Endothelial cell of umbilical vein (primary cell): ENCODE data around the gene SMG5. TPM values are rescaled to one million over a fixed set of nuclear protein-coding genes. Genes with fewer than 3 reads are reported as not detected.

ENCODE experiments used
- BruUV-seq: library from RNA; stranded (reverse); fragments of 400-500 nt; replicated peaks from 2 replicates; lab custom pipeline; 2021; lab: Mats Ljungman, UMichigan
- CTCF ChIA-PET: fragments of 300-600, 350-600 bp; sonication (Branson Sonifier 250); formaldehyde crosslinking; loops from one replicate; lab custom pipeline; 2021; ENCODE audit warnings: antibody characterized with exemption, inconsistent platforms; lab: Charles Lee
- POLR2A ChIA-PET: fragments of 300-600, 350-600 bp; sonication (Branson Sonifier 250); formaldehyde crosslinking; loops from one replicate; lab custom pipeline; 2021; ENCODE audit warnings: antibody characterized with exemption, inconsistent platforms; lab: Charles Lee
- DNase-seq: peaks from one replicate; pipeline ENCODE4 v3.0.0-alpha.2; 2011; ENCODE audit warnings: low read depth, low spot score
- FAIRE-seq: peaks from 2 replicates; lab custom pipeline; 2011; peaks lifted over from hg19 to GRCh38; lab: Jason Lieb, UNC
- H2AFZ ChIP-seq: 2 replicates; pipeline ENCODE4 v1.6.0; 2012; ENCODE audit warnings: low read depth, low read length, control low read depth, inconsistent platforms
- H3K27ac ChIP-seq: 2 replicates; pipeline ENCODE4 v1.5.1; 2011; ENCODE audit warnings: low read depth, mild to moderate bottlenecking, control low read depth, low read length, moderate library complexity; ENCODE audit not compliant: insufficient read depth
- H3K27me3 ChIP-seq, 2 experiments: 2 replicates each; pipeline versions ENCODE4 v1.6.0 to v1.6.1; 2011; ENCODE audit warnings: low read length in 2 of 2, mixed read lengths in 1 of 2; ENCODE audit not compliant: control insufficient read depth in 2 of 2, insufficient read depth in 2 of 2
- H3K36me3 ChIP-seq, 2 experiments: 2 replicates in 1 of 2; 3 replicates in 1 of 2; pipeline ENCODE4 v1.5.1; 2011; ENCODE audit warnings: low read length in 2 of 2, mild to moderate bottlenecking in 1 of 2, moderate library complexity in 1 of 2; ENCODE audit not compliant: control insufficient read depth in 2 of 2, insufficient read depth in 2 of 2; ENCODE audit errors: extremely low read depth in 1 of 2
- H3K4me1 ChIP-seq: 3 replicates; pipeline ENCODE4 v1.5.1; 2011; ENCODE audit warnings: mild to moderate bottlenecking, low read length; ENCODE audit not compliant: control insufficient read depth, insufficient read depth; ENCODE audit errors: extremely low read depth
- H3K4me2 ChIP-seq: 2 replicates; pipeline ENCODE4 v1.6.1; 2011; ENCODE audit warnings: low read length, control low read depth, mixed read lengths; ENCODE audit not compliant: insufficient read depth
- H3K4me3 ChIP-seq, 3 experiments: fragments of 200-600 bp in 1 of 3; sonication (generic), shearing (Covaris generic) in 1 of 3; replicated peaks in 1 of 3; 2 replicates each; pipeline ENCODE4 v1.5.1; 2011 to 2016; ENCODE audit warnings: control low read depth in 3 of 3, low read length in 3 of 3, mild to moderate bottlenecking in 2 of 3, inconsistent platforms in 1 of 3, low read depth in 1 of 3, moderate library complexity in 1 of 3; ENCODE audit not compliant: insufficient read depth in 1 of 3
- H3K79me2 ChIP-seq: 2 replicates; pipeline ENCODE4 v1.6.0; 2012; ENCODE audit warnings: low read length, inconsistent platforms; ENCODE audit not compliant: control insufficient read depth, insufficient read depth
- H3K9ac ChIP-seq: replicated peaks from 2 replicates; pipeline ENCODE3; 2011; ENCODE audit warnings: low read length, control low read depth; ENCODE audit not compliant: insufficient read depth; ENCODE audit errors: extremely low read depth
- H3K9me1 ChIP-seq: replicated peaks from 3 replicates; pipeline ENCODE4 v1.6.0; 2011; ENCODE audit warnings: mild to moderate bottlenecking, low read length; ENCODE audit not compliant: control insufficient read depth, insufficient read depth; ENCODE audit errors: extremely low read depth
- H3K9me3 ChIP-seq: replicated peaks from 2 replicates; pipeline ENCODE4 v1.5.1; 2012; ENCODE audit warnings: low read length, inconsistent platforms; ENCODE audit not compliant: control insufficient read depth, insufficient read depth
- H4K20me1 ChIP-seq: replicated peaks from 2 replicates; pipeline ENCODE3; 2011; ENCODE audit warnings: mild to moderate bottlenecking, low read length; ENCODE audit not compliant: control insufficient read depth, insufficient read depth; ENCODE audit errors: extremely low read depth
- CTCF ChIP-seq, 2 donors: IDR thresholded peaks; 1 replicate in 1 of 2; 2 replicates in 1 of 2; pipeline ENCODE4 v1.5.1; 2011; ENCODE audit warnings: low read length in 2 of 2, mild to moderate bottlenecking in 2 of 2, moderate library complexity in 2 of 2, control low read depth in 1 of 2, inconsistent platforms in 1 of 2, low read depth in 1 of 2; ENCODE audit not compliant: insufficient read depth in 1 of 2; ENCODE audit errors: extremely low read depth in 1 of 2
- EZH2 ChIP-seq: IDR thresholded peaks from 2 replicates; pipeline ENCODE4 v1.6.1; 2012; ENCODE audit warnings: borderline replicate concordance, low read depth, mild to moderate bottlenecking, moderate library complexity, low read length, inconsistent platforms; ENCODE audit not compliant: severe bottlenecking
- FOS ChIP-seq: IDR thresholded peaks from 2 replicates; pipeline ENCODE4 v1.6.1; 2011; ENCODE audit warnings: mild to moderate bottlenecking, low read length, moderate library complexity, borderline replicate concordance; ENCODE audit not compliant: insufficient read depth
- GATA2 ChIP-seq: IDR thresholded peaks from 2 replicates; pipeline ENCODE4 v1.7.0; 2011; ENCODE audit warnings: low read depth, mild to moderate bottlenecking, moderate library complexity, mixed read lengths, low read length; ENCODE audit not compliant: insufficient read length, insufficient read depth
- JUN ChIP-seq: IDR thresholded peaks from 2 replicates; pipeline ENCODE4 v1.6.1; 2011; ENCODE audit warnings: borderline replicate concordance, low read depth; ENCODE audit not compliant: insufficient read length, insufficient read depth
- MAX ChIP-seq: IDR thresholded peaks from 2 replicates; pipeline ENCODE4 v1.6.1; 2011; ENCODE audit not compliant: insufficient read depth, insufficient read length
- MYC ChIP-seq: IDR thresholded peaks from one replicate; pipeline ENCODE4 v1.6.1; 2011; ENCODE audit warnings: mild to moderate bottlenecking, low read depth, low read length
- POLR2A ChIP-seq: IDR thresholded peaks from 2 replicates; pipeline ENCODE4 v1.6.1; 2012; ENCODE audit warnings: low read depth, mild to moderate bottlenecking, control low read depth, low read length
- POLR2AphosphoS5 ChIP-seq: IDR thresholded peaks from 2 replicates; pipeline ENCODE4 v1.6.1; 2012; ENCODE audit warnings: low read depth, mild to moderate bottlenecking, control low read depth, low read length, moderate library complexity; ENCODE audit not compliant: insufficient read depth
- dilution Hi-C: fragments of 300-500 bp; cut with MboI; formaldehyde crosslinking; loops from one replicate; pipeline ENCODE4 v1.15.0; 2019; ENCODE audit warnings: low sequenced_read_pairs; ENCODE audit not compliant: extremely low pct_ligation_motif_present
- intact Hi-C: fragments of 100-400 bp; cut with micrococcal nuclease; formaldehyde crosslinking; loops from one replicate; pipeline ENCODE4 v1.10.0; 2022
- polyA plus RNA-seq, 4 experiments: library from polyadenylated mRNA; depleted of rRNA in 3 of 4; stranded (reverse) in 3 of 4; unstranded in 1 of 4; fragments of >200 nt; gene quantifications; 2 replicates each; pipeline versions ENCODE4 v1.2.1 to v1.2.3, GENCODE V29; 2011 to 2012; ENCODE audit warnings: missing spikeins in 1 of 4
- total RNA-seq: library from RNA; stranded (reverse); gene quantifications from 2 replicates; pipeline ENCODE4 v1.2.3, GENCODE V29; 2021

SMG5 gene
- total and polyA plus RNA-seq, 2 donors (not counting 3 experiments of a cell fraction or from before 2014, with no cell fraction given) = 37.4 to 82.6 TPM

DNA sequence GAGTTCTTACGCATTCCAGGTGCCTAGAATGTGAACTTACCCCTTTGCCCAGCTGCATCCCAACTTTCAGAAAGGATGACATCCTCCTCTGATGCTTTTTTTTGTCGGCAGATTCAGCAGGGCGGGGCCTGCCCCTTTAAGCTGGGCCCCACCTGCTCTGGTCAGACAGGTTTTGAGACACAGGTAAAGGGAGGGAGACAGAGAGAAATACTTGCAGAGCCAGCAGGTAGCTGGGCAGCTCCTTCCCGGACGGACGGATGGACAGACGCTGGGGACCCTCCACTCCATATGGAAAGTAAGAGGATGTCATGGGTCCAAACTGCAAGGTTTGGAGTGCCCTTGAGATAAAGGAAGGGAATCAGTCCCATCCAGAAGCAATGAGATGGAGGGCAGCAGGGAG is 1.5 kb upstream of the SMG5 start, which contains the start of gene TMEM79:
Gene TMEM79, plus strand, starts transcription at position 214 of the 400 bp plus-strand sequence. CDS start 902 bp downstream, outside the sequence.
- POLR2A ChIA-PET = interaction anchor here (1.3 kb wide), 1 partner anchor 11 kb away, joined by 3 read pairs; the partner anchor contains the start of gene GLMP
- peaks cover 34% of the 10 kb centered on the region for H3K79me2 ChIP-seq

DNA sequence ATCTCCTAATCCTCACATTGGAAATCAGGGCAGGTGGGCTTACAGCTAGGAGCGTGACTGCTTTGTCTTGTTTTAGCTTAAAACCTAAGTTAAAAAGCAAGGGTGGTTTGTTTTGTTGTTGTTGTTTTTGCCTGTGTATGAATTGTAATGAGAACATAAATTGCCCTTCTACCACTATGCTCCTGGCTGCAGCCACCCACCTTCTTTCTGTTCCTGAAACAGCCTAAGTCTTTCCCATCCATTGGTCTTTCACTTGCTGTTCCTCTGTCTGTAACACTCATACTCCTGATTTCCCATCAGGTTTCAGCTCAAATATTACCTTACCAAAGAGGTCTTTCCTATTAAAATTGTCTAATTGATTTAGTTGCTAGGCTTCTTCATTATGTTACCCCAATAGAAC is 896 bp upstream of the SMG5 start:
- intact Hi-C loops (loop anchor here (1.0 kb wide), 1 partner anchor 8 kb away; no protein-coding TSS in a partner anchor), dilution Hi-C loops (no loop called here)
- H4K20me1 ChIP-seq = peaks cover 2% of the 10 kb centered on the region
- H3K79me2 ChIP-seq = peaks cover 40% of the 10 kb centered on the region
- H2AFZ ChIP-seq = peak overlapping the region; percentile 85
- peaks cover 3 to 4% of the 10 kb centered on the region in 2 experiments for H3K36me3 ChIP-seq
- H3K9me1 ChIP-seq = no peaks in the 10 kb centered on the region
- DNase-seq (no peak), FAIRE-seq (no peak)
- H3K9ac ChIP-seq = peak overlapping the region; percentile 93
- BruUV-seq = no TSS peak
- no peaks in the 10 kb centered on the region for H3K9me3 ChIP-seq
- CTCF ChIA-PET = interaction anchor here (0.8 to 3.2 kb wide), 7 partner anchors 11 to 187 kb away, joined by 3 to 10 read pairs (median 5); partner anchors contain the start of gene GLMP
- peak overlapping the region; percentile 84 for H3K4me2 ChIP-seq
- TF ChIP-seq POLR2A (no peak), GATA2 (no peak), EZH2 (no peak), FOS (no peak), CTCF (IDR thresholded peaks at IDR 0.05; ENCODE audit: extremely low read depth in 1 of 2, insufficient read depth in 1 of 2, low read depth in 1 of 2, low read length in 2 of 2) (no peak), MAX (no peak), POLR2AphosphoS5 (no peak), MYC (no peak), JUN (no peak)
- H3K4me1 ChIP-seq = peaks cover 14% of the 10 kb centered on the region
- no peaks in the 10 kb centered on the region for H3K27me3 ChIP-seq
- H3K27ac ChIP-seq = peak overlapping the region; percentile 69
- POLR2A ChIA-PET = interaction anchor here (0.5 to 1.3 kb wide), 3 partner anchors 10 to 34 kb away, joined by 3 to 4 read pairs (median 3); partner anchors contain the start of gene GLMP
- peak overlapping the region; percentile 65 to 95 (median 90) for H3K4me3 ChIP-seq

More for the DNA sequence above, 1.5 kb upstream of the SMG5 start, which contains the start of gene TMEM79:
- Histone ChIP-seq H2AFZ (peak within 1 kb of the TSS; percentile 85), H3K27ac (peak within 1 kb of the TSS; percentile 69), H3K27me3 (no peaks in the 10 kb centered on the region), H3K4me3 (peak within 1 kb of the TSS; percentile 65 to 95 (median 90)), H4K20me1 (peaks cover 2% of the 10 kb centered on the region), H3K9me1 (no peaks in the 10 kb centered on the region), H3K36me3 (no peaks in the 10 kb centered on the region), H3K9ac (peak within 1 kb of the TSS; percentile 93), H3K9me3 (no peaks in the 10 kb centered on the region), H3K4me2 (peak within 1 kb of the TSS; percentile 84), H3K4me1 (peaks cover 14% of the 10 kb centered on the region)
- dilution Hi-C loops (no loop called here), intact Hi-C loops (no loop called here)
- no TSS peak for BruUV-seq
- FAIRE-seq (no peak), DNase-seq (no peak)
- CTCF ChIA-PET = interaction anchor here (2.1 to 3.2 kb wide), 2 partner anchors 12 to 36 kb away, joined by 6 to 10 read pairs; no protein-coding TSS in a partner anchor
- no peak for TF ChIP-seq FOS
- TF ChIP-seq POLR2A = no peak
- TF ChIP-seq JUN = no peak
- no peak for TF ChIP-seq GATA2
- no peak for TF ChIP-seq MYC
